BJ (cell line): ENCODE results near the gene CARF. TPM values are rescaled to one million over a fixed set of nuclear protein-coding genes. Genes with fewer than 3 reads are reported as not detected.
"Not testable (repeated sequence)": the region's sequence is repeated elsewhere in the genome, so short reads cannot be mapped to it uniquely, and the experiment has no call there.

ENCODE experiments used
- CTCF ChIA-PET: fragments of 350-600 bp; formaldehyde crosslinking; extraction: SDS; loops from one replicate; lab custom pipeline; 2021; ENCODE audit warnings: antibody characterized with exemption, inconsistent platforms; lab: Yijun Ruan, JAX
- POLR2A ChIA-PET: fragments of 300-600 bp; sonication (Branson Sonifier 250); formaldehyde crosslinking; extraction: SDS; loops from one replicate; lab custom pipeline; 2021; ENCODE audit warnings: antibody characterized with exemption; lab: Charles Lee
- DNase-seq: peaks from one replicate; pipeline ENCODE4 v3.0.0-alpha.2; 2011; ENCODE audit warnings: low read depth
- H3K27me3 ChIP-seq: 2 replicates; pipeline ENCODE4 v1.6.0; 2011; ENCODE audit warnings: low read length; ENCODE audit not compliant: control insufficient read depth, insufficient read depth
- H3K36me3 ChIP-seq: 2 replicates; pipeline ENCODE4 v1.5.1; 2011; ENCODE audit warnings: low read length; ENCODE audit not compliant: control insufficient read depth, insufficient read depth
- H3K4me3 ChIP-seq: 2 replicates; pipeline ENCODE4 v1.5.1; 2011; ENCODE audit warnings: low read depth, mild to moderate bottlenecking, control low read depth, low read length
- CTCF ChIP-seq: IDR thresholded peaks from 2 replicates; pipeline ENCODE4 v1.5.1; 2011; ENCODE audit warnings: low read depth, mild to moderate bottlenecking, control low read depth, inconsistent platforms, low read length, moderate library complexity; ENCODE audit not compliant: insufficient read depth
- polyA plus RNA-seq: library from polyadenylated mRNA; depleted of rRNA; stranded (reverse); fragments of >200 nt; gene quantifications from 2 replicates; pipeline ENCODE4 v1.2.3, GENCODE V29; 2011

The CARF gene
- polyA plus RNA-seq, 1 experiment, result 4.1 TPM

- H3K27me3 ChIP-seq, result no peaks in the 10 kb centered on the region
- ChIA-PET POLR2A (no interaction called here), CTCF (no interaction called here)
- no peak overlapping the region for H3K4me3 ChIP-seq
- DNase-seq, result no peak
- TF ChIP-seq CTCF, result no peak
- no peaks in the 10 kb centered on the region for H3K36me3 ChIP-seq
These were observed 48.4 kb downstream of the CARF start for GRCh38 chr2:202960524-202960923.

- Histone ChIP-seq H3K27me3 (no peaks in the 10 kb centered on the region), H3K4me3 (no peak overlapping the region), H3K36me3 (no peaks in the 10 kb centered on the region)
- POLR2A ChIA-PET, result no interaction called here
- TF ChIP-seq CTCF, result no peak
- CTCF ChIA-PET, result interaction anchor here (0.9 to 2.1 kb wide), 3 partner anchors 14 to 50 kb away, joined by 3 to 4 read pairs (median 3); no protein-coding TSS in a partner anchor
- no peak for DNase-seq
These were observed 51.6 kb downstream of the CARF start for GRCh38 chr2:202963712-202964111.

GRCh38 chr2:202965810-202966460 lies 53.9 kb downstream of the CARF start:
- no peaks in the 10 kb centered on the region for H3K27me3 ChIP-seq
- H3K36me3 ChIP-seq, result no peaks in the 10 kb centered on the region
- no peak overlapping the region for H3K4me3 ChIP-seq
- POLR2A ChIA-PET, result no interaction called here
- no peak for DNase-seq
- TF ChIP-seq CTCF, result no peak
- CTCF ChIA-PET, result no interaction called here

- POLR2A ChIA-PET, H3K27me3 ChIP-seq, H3K36me3 ChIP-seq, H3K4me3 ChIP-seq, CTCF ChIA-PET, DNase-seq: not testable (repeated sequence)
These were observed 57.3 kb downstream of the CARF start for GRCh38 chr2:202969404-202969803.

- Histone ChIP-seq H3K27me3 (no peaks in the 10 kb centered on the region), H3K36me3 (no peaks in the 10 kb centered on the region), H3K4me3 (no peak overlapping the region)
- ChIA-PET POLR2A (no interaction called here), CTCF (no interaction called here)
- no peak for DNase-seq
- TF ChIP-seq CTCF, result no peak
These were observed 64.7 kb downstream of the CARF start for GRCh38 chr2:202976809-202977208.
